ENCODE measurements around the gene SRGAP3.

Gene SRGAP3

DNA sequence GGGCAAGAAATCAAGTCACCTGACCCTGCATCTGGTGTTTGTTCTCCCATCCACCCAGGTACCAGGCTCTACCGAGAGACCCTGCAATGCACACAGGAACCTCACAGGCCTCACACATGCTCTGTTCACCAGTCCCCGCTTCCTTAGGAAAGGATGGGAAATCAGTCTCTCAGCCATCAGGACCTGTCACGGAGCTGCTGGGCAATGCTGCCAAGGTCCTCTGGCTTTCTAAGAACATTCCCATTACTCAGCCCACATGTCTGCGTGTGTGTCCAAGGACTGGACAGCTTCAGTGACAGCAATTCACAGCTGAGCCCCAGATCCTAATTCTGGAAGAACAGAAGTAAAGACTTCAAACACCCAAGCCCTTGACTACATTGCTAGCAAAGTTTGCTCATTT lies 6.5 kb upstream of the SRGAP3 start:
- POLR2A ChIA-PET = no interaction called here
- H3K4me1 ChIP-seq (ENCODE audit: control insufficient read depth, insufficient read depth, low read length) = no peaks in the 10 kb centered on the region
- H3K9me3 ChIP-seq (ENCODE audit: control insufficient read depth, insufficient read depth, low read depth, low read length) = no peaks in the 10 kb centered on the region
- CTCF ChIA-PET = no interaction called here
- no peak for TF ChIP-seq ZNF560 (tag by site-specific recombination; IDR thresholded peaks at IDR 0.05; ENCODE audit: borderline replicate concordance)
- TF ChIP-seq ZNF19 (tag by site-specific recombination; IDR thresholded peaks at IDR 0.05; ENCODE audit: low read depth) = no peak
- TF ChIP-seq, protein P1, sequence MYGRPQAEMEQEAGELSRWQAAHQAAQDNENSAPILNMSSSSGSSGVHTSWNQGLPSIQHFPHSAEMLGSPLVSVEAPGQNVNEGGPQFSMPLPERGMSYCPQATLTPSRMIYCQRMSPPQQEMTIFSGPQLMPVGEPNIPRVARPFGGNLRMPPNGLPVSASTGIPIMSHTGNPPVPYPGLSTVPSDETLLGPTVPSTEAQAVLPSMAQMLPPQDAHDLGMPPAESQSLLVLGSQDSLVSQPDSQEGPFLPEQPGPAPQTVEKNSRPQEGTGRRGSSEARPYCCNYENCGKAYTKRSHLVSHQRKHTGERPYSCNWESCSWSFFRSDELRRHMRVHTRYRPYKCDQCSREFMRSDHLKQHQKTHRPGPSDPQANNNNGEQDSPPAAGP (tag by site-specific recombination; IDR thresholded peaks at IDR 0.05) = no peak
- TF ChIP-seq ZNF114 (tag by site-specific recombination; IDR thresholded peaks at IDR 0.05) = no peak
- H3K27ac ChIP-seq (ENCODE audit: extremely low read depth, low read depth, low read length) = no peak overlapping the region
- H3K36me3 ChIP-seq (ENCODE audit: control insufficient read depth in 2 of 2, insufficient read depth in 1 of 2, low read length in 2 of 2) = no peaks in the 10 kb centered on the region
- no peak overlapping the region for H3K4me3 ChIP-seq (ENCODE audit: low read depth, low read length)

GRCh38 chr3:9254764-9255163 lies 5.3 kb upstream of the SRGAP3 start:
- peaks cover 3% of the 10 kb centered on the region; the same call in 1 of the 2 replicates for H3K4me1 ChIP-seq (ENCODE audit: control insufficient read depth, insufficient read depth, low read length)

GRCh38 chr3:9253327-9253726 lies 3.9 kb upstream of the SRGAP3 start:
- no peak for TF ChIP-seq ZNF354C (tag by site-specific recombination; IDR thresholded peaks at IDR 0.05; ENCODE audit: borderline replicate concordance, low read depth)
- TF ChIP-seq ZBTB7A (tag by site-specific recombination; IDR thresholded peaks at IDR 0.05; ENCODE audit: low read depth) = no peak
- CTCF ChIA-PET = no interaction called here
- POLR2A ChIA-PET = no interaction called here

More at GRCh38 chr3:9254764-9255163, 5.3 kb upstream of the SRGAP3 start:
- CTCF ChIA-PET = no interaction called here
- Histone ChIP-seq H3K4me3 (ENCODE audit: low read depth, low read length) (no peak overlapping the region), H3K27ac (ENCODE audit: extremely low read depth, low read depth, low read length) (no peak overlapping the region), H3K9me3 (ENCODE audit: control insufficient read depth, insufficient read depth, low read depth, low read length) (no peaks in the 10 kb centered on the region), H3K36me3 (ENCODE audit: control insufficient read depth in 2 of 2, insufficient read depth in 1 of 2, low read length in 2 of 2) (no peaks in the 10 kb centered on the region)
- POLR2A ChIA-PET = no interaction called here
- peak; percentile 92 for TF ChIP-seq PRDM1 (tag by site-specific recombination; IDR thresholded peaks at IDR 0.05)
- no peak for TF ChIP-seq GLIS2 (tag by site-specific recombination; IDR thresholded peaks at IDR 0.05)
- TF ChIP-seq ZNF366 (tag by site-specific recombination; conservative IDR thresholded peaks at IDR 0.05) = peak; percentile 85
- TF ChIP-seq ZNF426 (tag by site-specific recombination; IDR thresholded peaks at IDR 0.05) = no peak

DNA sequence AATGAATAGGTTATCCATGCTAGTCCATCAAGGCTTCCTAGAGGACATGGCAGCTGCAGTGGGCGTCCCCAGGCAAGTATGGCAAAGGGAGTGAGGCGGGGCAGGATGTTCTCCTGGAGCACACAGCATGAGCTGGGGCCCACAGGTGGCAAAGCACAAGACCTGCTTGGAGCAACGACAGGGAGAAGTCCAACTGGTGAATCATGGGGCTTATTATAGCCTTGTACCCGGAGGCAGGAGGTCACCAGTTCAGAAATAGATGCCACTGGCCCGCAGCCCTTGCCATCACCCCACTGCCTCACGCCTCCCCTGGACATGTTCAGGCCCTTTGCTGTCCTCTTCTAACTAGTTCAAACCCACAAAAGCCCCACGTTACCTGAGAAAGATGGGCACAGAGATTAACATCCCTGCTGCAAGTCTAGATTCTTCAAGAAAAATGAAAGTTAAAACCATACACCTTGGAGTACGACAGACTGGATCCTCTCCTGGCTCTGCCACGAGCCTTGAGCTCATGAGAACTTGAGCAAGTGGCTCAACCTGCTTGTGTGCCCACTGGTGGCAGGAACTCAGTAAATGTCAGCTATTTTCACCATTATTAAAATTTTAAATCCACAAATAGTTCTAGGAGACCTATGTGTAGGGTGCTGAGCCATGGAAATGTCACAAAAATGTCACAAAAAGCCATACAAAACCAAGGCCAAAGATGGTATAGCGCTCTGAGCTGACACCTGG lies 1.8 kb upstream of the SRGAP3 start:
- no peaks in the 10 kb centered on the region for H3K9me3 ChIP-seq (ENCODE audit: control insufficient read depth, insufficient read depth, low read depth, low read length)
- CTCF ChIA-PET = interaction anchor here (1.0 to 1.4 kb wide), 4 partner anchors 9 to 51 kb away, joined by 3 to 4 read pairs (median 4); no protein-coding TSS in a partner anchor
- TF ChIP-seq ZNF184 (tag by site-specific recombination; IDR thresholded peaks at IDR 0.05) (no peak), ZIC2 (tag by site-specific recombination; IDR thresholded peaks at IDR 0.05) (0 out of 2 replicates have a peak, but pooled peaks have one; percentile 26), ZNF596 (tag by site-specific recombination; IDR thresholded peaks at IDR 0.05) (no peak), ZFP69B (tag by site-specific recombination; IDR thresholded peaks at IDR 0.05) (no peak), KLF10 (tag by site-specific recombination; IDR thresholded peaks at IDR 0.05) (no peak), ZNF548 (tag by site-specific recombination; IDR thresholded peaks at IDR 0.05) (no peak), ZNF133 (tag by site-specific recombination; IDR thresholded peaks at IDR 0.05) (no peak)
- H3K4me1 ChIP-seq (ENCODE audit: control insufficient read depth, insufficient read depth, low read length) = peaks cover 4% of the 10 kb centered on the region; the same call in 1 of the 2 replicates
- no peaks in the 10 kb centered on the region for H3K36me3 ChIP-seq (ENCODE audit: control insufficient read depth in 2 of 2, insufficient read depth in 1 of 2, low read length in 2 of 2)
- POLR2A ChIA-PET = no interaction called here
- no peak overlapping the region for H3K27ac ChIP-seq (ENCODE audit: extremely low read depth, low read depth, low read length)
- no peak overlapping the region for H3K4me3 ChIP-seq (ENCODE audit: low read depth, low read length)

More at GRCh38 chr3:9253327-9253726, 3.9 kb upstream of the SRGAP3 start:
- Histone ChIP-seq H3K4me1 (ENCODE audit: control insufficient read depth, insufficient read depth, low read length) (peaks cover 4% of the 10 kb centered on the region; the same call in 1 of the 2 replicates), H3K36me3 (ENCODE audit: control insufficient read depth in 2 of 2, insufficient read depth in 1 of 2, low read length in 2 of 2) (no peaks in the 10 kb centered on the region), H3K4me3 (ENCODE audit: low read depth, low read length) (no peak overlapping the region), H3K9me3 (ENCODE audit: control insufficient read depth, insufficient read depth, low read depth, low read length) (no peaks in the 10 kb centered on the region), H3K27ac (ENCODE audit: extremely low read depth, low read depth, low read length) (no peak overlapping the region)
